NCI-H446 (cell line): ENCODE results near the gene GOLT1B.

Experiments
- DNase-seq, 2 experiments: peaks; one replicate each; lab custom pipeline; 2025; lab: John Stamatoyannopoulos, UW

Gene GOLT1B

GRCh38 chr12:21566223-21566906 lies 64.8 kb downstream of the GOLT1B start:
- DNase-seq, result no peak

- DNase-seq, result no peak
Observed at GRCh38 chr12:21566907-21567394, 65.4 kb downstream of the GOLT1B start.
